Measurements from ENCODE around the gene SERGEF. TPM values are rescaled to one million over a fixed set of nuclear protein-coding genes. Genes with fewer than 3 reads are reported as not detected.

Gene SERGEF
- total and polyA plus RNA-seq, 11 donors, result 11.6 to 55.0 (median 22.1) TPM

GRCh38 chr11:18014876-18015275 lies 2.0 kb upstream of the SERGEF start:
- no peak for TF ChIP-seq POLR2A (IDR thresholded peaks at IDR 0.05)
- TF ChIP-seq CTCF (IDR thresholded peaks at IDR 0.05), result no peak
- Histone ChIP-seq H3K9me3 (peaks cover 0 to 6% (median 0%) of the 10 kb centered on the region in 12 donors), H3K27me3 (no peaks in the 10 kb centered on the region), H3K36me3 (no peaks in the 10 kb centered on the region), H3K4me1 (peaks cover 0 to 18% (median 6%) of the 10 kb centered on the region in 12 donors), H3K27ac (no peak overlapping the region), H3K4me3 (no peak overlapping the region)
- ATAC-seq (no peak), DNase-seq (no peak)
- intact Hi-C loops (cut with DNase I), result loop anchor here in 7 of 10 donors (5.0 to 10.0 kb wide), 2 partner anchors 87 to 90 kb away; partner anchors contain the start of gene SAAL1 (in 5 of the 7)

DNA sequence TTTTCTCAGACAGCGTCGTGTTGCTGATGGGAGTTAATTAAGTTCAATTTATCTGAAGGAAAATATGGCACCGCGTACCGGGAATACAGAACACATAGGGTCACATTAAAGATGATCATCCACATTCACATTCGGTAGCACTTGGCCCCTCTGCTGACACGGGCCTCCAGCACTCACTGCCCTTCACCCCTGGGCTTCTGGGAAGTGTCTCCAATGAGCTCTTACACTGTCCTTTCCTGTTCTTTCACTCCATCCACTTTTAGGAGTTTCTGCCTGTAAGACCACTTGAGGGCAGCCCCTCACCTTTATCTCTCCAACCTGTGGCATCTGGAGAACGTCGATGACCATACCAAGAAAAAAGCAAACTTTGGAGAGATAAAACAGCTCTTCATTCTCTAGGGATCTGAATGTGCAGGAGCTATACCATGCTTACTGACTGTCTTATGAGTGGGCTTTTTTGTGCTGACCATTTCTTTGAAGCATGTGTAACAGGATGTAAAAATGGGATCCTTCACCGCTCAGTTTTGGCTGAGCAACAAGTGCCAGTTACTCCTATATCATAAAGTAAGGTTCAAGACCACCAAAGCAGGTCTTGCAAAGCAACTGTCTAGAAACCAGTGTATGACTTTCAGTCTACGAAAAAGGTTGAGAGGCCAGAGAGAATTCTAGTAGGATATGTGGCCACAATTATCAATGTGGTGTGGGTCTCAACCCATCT lies 1.1 kb upstream of the SERGEF start:
- intact Hi-C loops (cut with DNase I), result loop anchor here in 8 of 10 donors (2.0 to 10.0 kb wide), 3 partner anchors 88 to 93 kb away; partner anchors contain the start of gene SAAL1 (in 6 of the 8)
- no peak for TF ChIP-seq CTCF (IDR thresholded peaks at IDR 0.05)
- TF ChIP-seq POLR2A (IDR thresholded peaks at IDR 0.05), result no peak
- Histone ChIP-seq H3K4me3 (peak overlapping the region; percentile 68 to 97 (median 80)), H3K4me1 (peaks cover 0 to 18% (median 6%) of the 10 kb centered on the region in 12 donors), H3K27ac (peak overlapping the region in 9 of 12 donors; percentile 71 to 87 (median 81)), H3K9me3 (peaks cover 0 to 6% (median 0%) of the 10 kb centered on the region in 12 donors), H3K36me3 (no peaks in the 10 kb centered on the region), H3K27me3 (no peaks in the 10 kb centered on the region)
- whole genome bisulfite sequencing, 4 donors, result 16 to 20% (median 18%) methylated on average over 11 of the region's 11 CpGs
- no peak for ATAC-seq
- DNase-seq, result peak in 2 of 5 donors; percentile 7 to 31

GRCh38 chr11:18012122-18012905 lies 533 bp downstream of the SERGEF start:
- H3K4me3 ChIP-seq, result peak overlapping the region; percentile 68 to 97 (median 80)
- intact Hi-C loops (cut with DNase I), result loop anchor here in 8 of 10 donors (2.0 to 10.0 kb wide), 3 partner anchors 90 to 94 kb away; partner anchors contain the start of gene SAAL1 (in 6 of the 8)
- no peaks in the 10 kb centered on the region for H3K27me3 ChIP-seq
- peak in 4 of 5 donors; percentile 11 to 69 (median 36) for DNase-seq
- H3K36me3 ChIP-seq, result no peaks in the 10 kb centered on the region
- peak; percentile 1 to 19 (median 7) for ATAC-seq
- H3K4me1 ChIP-seq, result peaks cover 0 to 18% (median 6%) of the 10 kb centered on the region in 12 donors
- H3K27ac ChIP-seq, result peak overlapping the region; percentile 53 to 87 (median 79)
- H3K9me3 ChIP-seq, result peaks cover 0 to 6% (median 0%) of the 10 kb centered on the region in 12 donors
- no peak for TF ChIP-seq POLR2A (IDR thresholded peaks at IDR 0.05)
- no peak for TF ChIP-seq CTCF (IDR thresholded peaks at IDR 0.05)
- WGBS, 4 donors, result 8 to 23% (median 10%) methylated on average over 31 to 46 of the region's 46 CpGs

All from heart left ventricle (tissue), 16 donors.